Subcutaneous adipose tissue (tissue), 4 donors: ENCODE measurements around the gene TGFBR3L. TPM values are rescaled to one million over a fixed set of nuclear protein-coding genes. Genes with fewer than 3 reads are reported as not detected.

Experiments
- total RNA-seq, 4 donors: library from RNA; depleted of rRNA; stranded (reverse); fragments of >200 nt; gene quantifications; one replicate each; pipeline ENCODE4 v1.1.0, GENCODE V29; 2016
- TF ChIP-seq, protein P1 (sequence below): fragments of 450-650 bp; IDR thresholded peaks from one replicate; pipeline ENCODE4 v1.5.1; 2016; ENCODE audit warnings: low read depth, mild to moderate bottlenecking, control low read depth, antibody characterized with exemption, moderate library complexity

TGFBR3L gene
- total RNA-seq, 4 donors from 2014 or later, result not detected

DNA sequence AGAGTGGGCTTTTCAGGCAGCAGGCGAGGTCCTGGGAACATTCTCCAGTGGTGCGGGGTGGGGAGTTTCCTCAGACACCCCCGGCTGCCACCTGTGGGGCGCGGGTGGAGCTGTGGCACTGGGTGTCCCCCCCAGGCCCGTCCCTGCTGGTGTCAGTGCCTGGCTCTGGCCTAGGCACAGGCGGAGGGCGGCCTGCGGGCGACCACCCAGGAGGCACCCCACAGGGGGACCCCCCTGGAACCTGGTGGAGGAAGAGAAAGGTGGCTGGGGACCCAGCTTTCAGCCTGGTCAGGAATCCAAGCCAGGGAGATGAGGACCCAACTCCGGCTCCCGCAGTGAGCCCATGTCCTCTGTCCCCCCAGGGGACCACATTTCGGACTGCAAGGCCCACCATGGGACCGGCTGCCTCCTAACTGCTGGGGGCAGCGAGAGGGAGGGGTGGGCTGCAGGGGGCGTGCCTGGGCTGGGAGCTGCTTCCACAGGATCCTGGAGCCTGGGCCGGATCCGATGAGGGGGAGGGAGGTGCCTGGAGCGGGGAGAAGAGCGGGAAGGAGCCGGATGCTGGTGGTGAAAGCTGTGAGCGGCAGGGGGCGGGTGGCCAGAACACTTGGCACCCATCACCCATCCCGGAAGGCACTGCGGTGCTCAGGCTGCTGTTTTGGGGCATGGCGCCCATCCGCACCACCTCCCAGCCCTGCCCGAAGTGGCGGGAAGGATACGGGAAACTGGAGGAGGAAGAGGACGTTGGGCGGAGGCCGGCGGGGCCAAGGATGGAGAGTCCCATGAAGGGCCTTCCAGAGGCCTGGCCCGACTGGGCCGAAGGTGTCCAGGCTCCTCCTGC, 16.8 kb downstream of the TGFBR3L start:
- TF ChIP-seq, protein P1, sequence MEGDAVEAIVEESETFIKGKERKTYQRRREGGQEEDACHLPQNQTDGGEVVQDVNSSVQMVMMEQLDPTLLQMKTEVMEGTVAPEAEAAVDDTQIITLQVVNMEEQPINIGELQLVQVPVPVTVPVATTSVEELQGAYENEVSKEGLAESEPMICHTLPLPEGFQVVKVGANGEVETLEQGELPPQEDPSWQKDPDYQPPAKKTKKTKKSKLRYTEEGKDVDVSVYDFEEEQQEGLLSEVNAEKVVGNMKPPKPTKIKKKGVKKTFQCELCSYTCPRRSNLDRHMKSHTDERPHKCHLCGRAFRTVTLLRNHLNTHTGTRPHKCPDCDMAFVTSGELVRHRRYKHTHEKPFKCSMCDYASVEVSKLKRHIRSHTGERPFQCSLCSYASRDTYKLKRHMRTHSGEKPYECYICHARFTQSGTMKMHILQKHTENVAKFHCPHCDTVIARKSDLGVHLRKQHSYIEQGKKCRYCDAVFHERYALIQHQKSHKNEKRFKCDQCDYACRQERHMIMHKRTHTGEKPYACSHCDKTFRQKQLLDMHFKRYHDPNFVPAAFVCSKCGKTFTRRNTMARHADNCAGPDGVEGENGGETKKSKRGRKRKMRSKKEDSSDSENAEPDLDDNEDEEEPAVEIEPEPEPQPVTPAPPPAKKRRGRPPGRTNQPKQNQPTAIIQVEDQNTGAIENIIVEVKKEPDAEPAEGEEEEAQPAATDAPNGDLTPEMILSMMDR, result no peak

DNA sequence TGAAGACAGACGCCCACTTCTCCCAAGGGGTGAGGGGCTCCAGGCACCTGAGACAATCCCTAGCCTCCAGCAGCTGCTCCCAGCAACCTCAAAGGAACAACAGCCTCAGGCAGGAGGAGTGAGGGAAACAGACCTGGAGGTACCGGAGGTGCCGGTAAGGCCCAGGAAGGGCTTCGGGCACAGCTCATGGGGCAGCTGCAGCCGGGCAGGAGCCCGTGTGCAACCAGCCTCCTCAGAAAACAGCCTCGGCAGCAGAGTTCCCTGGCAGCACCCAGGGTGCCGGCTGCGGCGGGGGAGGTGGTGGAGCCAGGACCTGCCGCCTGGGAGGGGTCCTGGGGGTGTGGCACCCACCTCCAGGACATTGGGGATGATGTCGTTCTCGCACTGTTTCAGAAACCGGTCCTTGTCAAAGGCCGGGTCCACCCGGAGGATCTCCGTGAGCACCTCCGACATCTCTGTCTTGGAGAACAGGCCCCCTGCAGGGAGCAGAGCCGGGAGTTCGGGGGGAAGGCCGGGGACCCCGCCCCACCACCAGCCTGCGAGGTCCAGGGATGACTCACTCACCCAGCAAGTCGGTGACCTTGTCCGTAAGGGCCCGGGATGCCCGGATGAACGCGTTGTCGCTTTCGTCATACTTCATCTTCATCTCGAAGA, 17.8 kb downstream of the TGFBR3L start:
- TF ChIP-seq, protein P1, result no peak

DNA sequence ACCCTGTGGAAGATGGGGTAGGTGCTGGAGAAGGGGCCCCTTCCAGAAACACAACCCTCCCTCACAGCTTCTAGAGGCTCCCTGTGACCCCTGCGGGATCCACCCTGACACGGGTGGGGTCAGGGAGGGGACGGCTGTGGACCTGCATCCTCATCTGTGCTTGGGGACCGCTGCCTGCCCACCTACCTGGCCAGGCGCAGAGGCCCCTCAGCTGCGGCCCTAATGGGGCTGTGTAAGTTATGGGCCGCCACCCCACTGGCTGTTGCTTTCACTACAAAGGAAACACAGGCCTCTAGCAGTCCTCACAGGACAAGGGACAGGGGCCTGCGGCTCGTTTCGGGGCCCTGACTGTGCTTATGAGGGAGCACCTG, 18.3 kb downstream of the TGFBR3L start:
- TF ChIP-seq, protein P1, result no peak

DNA sequence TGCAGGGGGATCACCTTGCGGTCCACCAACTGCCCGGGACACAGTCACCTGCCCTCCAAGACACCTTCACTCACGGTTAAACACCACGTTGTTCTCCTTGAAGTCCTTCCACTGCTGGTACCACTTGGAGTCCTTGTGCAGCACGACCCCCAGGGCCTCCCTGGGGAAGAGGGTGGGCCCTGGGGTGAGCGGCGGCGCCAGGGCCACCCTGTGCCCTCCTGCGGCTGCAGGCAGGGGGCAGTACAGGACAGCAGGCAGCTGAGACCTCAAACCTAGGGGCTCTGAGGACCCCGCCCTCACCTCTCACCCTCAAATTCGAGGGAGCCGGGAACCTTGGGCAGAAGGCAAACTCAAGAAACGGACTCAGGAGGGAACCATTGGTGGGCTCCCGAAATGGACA, 18.8 kb downstream of the TGFBR3L start:
- TF ChIP-seq, protein P1, result no peak

DNA sequence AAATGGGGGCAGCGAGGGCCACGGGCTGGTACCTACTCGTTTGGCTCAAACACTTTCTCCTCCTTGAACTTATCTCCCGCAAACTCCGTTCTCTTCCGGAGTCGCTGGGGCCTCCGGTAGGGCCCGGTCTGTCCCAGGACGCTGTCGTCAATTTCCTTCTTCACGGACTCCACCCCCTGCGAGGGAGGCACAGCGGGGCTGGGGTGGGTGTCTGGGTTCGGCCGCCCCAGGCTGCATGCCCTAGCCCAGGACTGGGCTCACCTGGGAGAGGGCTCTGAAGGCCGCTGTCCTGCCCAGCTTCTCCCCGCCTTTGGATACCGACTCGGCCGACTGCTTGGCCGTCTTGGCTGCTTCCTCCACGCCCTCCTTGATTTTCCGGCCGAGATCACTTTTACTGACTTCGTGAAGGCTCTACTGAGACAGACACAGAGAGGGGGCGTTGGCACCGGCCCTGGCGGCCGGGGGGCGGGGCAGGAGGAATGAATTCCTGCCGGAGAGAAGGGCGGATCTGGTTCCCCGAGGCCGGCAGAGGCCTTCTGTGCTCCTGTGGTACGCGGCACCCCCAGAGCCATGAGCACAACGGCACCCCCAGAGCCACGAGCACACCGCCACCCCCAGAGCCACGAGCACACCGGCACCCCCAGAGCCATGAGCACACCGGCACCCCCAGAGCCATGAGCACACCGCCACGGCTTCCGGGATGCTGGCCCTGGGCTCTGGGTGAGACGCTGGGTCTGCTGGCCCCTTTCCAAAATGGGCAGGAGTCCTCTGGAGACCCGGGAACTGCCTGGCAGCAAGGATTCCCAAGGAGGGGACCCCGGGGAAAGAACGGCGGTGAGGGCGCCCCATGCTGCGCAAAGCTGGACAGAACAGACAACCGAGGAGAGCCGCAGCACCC, 19.4 kb downstream of the TGFBR3L start:
- TF ChIP-seq, protein P1, result no peak

DNA sequence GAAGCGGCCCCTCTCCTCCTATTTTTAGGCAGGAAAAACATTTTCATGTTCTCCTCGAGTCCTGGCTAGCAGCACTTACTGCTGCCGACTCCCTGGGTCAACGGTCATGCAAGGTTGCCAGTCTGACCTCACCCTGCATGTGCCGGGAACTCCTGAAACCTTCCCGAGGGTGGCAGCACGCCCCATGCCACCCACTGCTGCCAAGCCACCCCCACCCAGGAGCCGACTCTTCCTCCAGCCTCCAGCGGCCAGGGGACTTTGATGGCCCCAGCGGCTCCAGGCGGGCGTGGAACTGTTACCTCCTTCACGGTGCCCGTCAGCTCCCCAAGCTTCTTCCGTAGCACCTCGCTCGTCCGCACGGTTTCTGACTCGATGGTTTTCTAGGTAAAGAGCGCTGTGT, 20.1 kb downstream of the TGFBR3L start:
- TF ChIP-seq, protein P1, result no peak

DNA sequence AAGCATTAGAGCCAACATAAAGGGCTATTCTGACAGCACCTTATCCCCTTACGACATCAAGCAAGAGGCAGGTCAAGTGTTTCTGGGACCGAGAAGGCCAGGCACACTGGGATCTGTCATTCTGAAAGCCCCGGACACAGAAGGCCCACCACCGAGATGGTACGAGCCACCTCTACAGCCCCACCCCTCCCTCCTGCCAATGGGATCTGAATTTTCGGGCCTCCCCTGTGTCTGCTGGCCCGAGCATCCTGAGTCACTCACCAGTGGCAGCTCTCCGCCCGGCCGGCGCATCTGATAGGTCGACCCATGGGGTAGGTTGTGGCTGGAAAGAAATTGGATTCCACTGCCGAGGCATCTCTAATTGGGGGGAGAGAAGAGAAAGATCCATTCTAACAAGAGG, 26.2 kb downstream of the TGFBR3L start:
- TF ChIP-seq, protein P1, result no peak
